NK-92 (cell line): ENCODE data around the gene NAALADL2.

Experiments
- DNase-seq: peaks from one replicate; lab custom pipeline; 2025; ENCODE audit not compliant: unreplicated experiment; lab: John Stamatoyannopoulos, UW

NAALADL2 gene

DNA sequence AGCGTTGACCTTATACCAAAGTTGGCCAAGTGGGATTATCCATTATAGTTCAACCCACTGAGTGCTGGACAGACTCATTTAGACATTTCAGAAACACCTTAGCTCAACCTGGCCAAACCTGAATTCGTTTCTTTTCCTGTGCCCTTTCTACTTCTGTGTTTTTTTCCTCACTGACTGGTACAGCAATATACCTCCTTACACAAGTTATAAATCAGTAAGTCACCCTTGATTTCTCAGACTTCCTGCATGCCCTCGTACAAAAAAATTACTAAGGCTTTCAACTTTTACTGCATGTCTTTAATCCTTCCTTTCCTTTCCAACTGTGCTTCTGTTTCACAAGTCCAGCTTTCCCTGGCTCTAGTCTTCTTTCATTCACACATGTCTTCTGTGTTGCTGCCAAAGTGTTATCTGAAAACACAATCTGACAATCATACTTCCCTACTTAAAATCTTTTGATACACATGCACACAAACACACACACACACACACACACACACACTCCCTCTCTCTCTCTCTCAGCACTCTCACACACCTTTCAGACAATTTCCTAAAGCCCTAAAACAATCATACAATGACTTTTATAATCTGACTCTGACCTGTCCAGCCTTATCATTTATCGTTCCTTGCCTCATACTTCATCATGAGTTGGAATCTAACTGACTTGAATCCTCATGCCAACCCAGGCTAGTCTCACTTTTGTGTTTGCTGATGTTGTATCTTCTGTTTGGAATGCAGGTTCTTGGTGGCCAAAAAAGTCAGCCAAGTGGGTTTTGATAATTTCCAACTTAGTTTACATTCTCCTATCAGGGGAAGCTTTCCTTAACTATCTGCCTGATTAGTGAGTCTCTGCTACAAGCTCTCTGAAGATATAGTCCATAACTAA lies 436.4 kb downstream of the NAALADL2 start:
- no peak for DNase-seq

DNA sequence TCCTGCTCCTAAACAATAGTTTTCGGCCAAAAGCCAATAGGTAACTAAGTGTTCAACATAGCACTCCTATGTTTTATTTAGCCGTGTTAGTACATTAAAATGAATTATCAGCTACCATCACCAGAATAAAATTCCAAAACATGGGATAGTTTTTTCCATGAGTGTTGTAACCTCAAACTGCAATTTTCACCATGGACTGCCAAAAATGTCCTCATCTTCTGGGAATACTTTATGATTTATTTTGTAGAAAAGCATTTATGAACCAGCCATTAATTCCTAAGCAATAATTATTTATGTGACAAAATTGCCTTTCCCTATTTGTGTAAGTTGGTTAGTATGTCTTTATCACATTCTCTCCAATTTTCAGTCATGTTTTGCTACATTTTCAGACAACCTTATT lies 438.1 kb downstream of the NAALADL2 start:
- DNase-seq: no peak

DNA sequence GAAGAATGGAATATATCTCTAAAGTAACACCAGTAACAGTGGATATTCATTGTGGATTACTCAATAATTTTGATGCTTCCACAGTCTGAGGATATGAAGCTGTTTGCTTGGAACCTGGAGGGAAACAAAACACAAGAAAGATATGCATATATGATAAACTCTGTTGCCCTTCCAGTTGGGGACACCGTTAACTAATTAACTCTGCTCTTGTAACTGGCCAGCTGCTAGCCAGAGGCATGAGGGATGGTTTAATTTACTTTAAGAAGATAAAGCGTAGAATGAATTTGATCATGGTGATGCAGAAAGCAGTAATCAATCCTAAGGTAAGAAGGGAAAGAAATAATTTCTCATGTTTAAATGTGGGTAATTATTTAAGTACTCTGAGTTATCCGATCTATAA lies 442.6 kb downstream of the NAALADL2 start:
- DNase-seq: no peak

DNA sequence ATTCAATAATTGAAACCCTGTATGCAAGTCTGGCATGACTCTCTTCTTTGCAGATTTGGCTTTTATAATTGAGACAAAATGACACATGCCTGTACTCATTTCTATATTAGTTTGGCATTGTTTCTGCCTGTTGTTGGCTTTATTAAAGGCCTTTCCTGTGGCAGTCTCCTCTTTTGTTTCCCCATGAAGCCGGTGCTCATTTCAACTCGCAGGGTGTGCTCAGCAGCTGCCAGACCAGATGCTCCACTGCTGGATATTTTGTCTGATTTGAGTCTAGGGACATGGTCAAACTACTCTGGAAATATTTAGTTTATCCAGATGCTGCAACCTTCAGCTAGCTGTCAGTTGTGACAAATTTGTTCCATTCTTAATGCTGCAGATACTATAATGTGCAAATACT lies 445.3 kb downstream of the NAALADL2 start:
- no peak for DNase-seq

DNA sequence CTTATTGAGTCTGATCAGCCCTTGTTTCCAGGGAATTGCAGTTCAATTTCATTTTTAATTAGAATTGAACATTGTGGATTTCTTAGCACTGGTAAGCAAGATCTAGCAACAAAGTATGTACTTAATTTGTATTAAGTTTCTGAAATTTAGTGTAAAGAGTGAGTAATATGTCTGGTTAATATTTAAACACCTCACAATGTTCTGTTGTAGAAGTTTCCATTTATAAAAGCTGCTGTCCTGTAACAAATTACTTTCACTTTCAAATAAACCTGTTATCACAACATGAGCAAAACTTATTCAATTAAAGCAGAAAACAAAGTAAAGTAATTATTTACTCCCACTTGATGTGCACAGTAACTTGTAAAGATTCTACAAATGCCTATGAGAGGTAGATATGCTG lies 448.5 kb downstream of the NAALADL2 start:
- DNase-seq: no peak

DNA sequence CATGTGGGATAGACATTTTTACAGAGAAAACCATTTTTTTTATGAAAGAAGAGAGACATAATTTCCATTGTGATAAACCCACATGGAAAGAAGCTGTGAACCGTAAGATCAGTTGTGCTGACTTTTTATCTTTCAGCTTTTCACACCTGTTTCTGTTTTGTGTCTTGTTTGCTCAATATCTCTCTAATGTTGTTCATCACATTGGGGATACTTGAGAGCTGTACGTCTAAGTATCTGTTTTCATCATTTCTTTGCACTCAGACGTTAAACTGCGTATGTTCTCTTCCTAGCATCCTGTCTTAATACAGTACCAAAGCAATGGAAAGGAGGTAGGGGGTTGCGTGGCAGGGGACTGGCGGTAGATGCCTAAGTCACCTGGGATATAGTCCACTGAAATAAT lies 449.0 kb downstream of the NAALADL2 start:
- no peak for DNase-seq

DNA sequence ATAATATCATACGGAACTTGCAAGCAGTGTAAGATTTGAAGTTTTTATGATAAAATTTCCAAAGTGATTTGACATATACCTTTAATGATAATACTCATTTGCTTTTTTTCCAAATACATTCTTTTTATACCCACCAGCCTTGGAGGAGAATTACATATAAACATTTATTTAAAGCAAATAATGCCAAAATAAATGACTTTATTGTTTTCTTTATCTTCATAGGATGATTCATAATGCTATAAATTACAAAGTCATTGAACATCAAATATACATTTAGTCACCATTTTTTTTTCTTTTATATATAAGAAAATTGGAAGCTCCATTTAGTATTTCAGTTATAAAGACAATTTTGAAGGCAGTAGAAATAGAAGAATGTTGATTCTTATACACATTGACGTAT lies 450.9 kb downstream of the NAALADL2 start:
- no peak for DNase-seq

DNA sequence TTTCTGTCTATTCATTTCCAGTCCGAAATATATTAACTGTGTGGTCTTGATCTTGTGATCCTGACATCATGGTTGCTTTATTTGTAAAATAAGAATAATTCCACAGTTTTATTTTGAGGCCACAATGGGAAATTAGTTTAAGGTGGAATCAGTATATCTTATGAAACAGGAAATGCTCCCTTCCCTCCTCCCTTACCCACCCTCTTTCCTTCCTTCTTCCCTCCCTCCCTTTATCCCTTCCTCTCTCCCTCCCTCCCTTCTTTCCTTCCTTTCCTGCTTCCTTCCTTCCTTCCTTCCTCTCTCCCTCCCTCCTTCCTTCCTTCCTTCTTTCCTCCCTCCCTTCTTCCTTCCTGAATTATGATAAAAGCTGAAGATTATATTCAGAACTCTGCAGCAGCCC lies 452.3 kb downstream of the NAALADL2 start:
- no peak for DNase-seq

DNA sequence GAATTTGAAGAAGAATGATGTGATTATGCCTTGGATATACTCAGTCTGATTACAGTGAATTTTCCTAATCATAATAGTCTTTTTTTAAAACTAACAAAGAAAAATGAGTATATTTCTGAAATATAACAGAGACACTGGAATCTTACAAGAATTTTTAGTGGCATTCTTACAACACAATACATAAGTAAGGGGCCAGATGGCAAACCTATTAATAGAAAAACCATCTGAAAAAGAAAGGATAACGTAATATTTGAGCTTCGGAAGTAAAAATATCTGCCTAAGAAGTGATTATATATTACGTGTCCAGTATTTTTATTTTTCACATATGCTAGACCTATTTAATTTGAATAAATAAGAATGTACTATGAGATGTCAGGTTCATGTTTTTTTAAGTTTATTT lies 452.8 kb downstream of the NAALADL2 start:
- no peak for DNase-seq

DNA sequence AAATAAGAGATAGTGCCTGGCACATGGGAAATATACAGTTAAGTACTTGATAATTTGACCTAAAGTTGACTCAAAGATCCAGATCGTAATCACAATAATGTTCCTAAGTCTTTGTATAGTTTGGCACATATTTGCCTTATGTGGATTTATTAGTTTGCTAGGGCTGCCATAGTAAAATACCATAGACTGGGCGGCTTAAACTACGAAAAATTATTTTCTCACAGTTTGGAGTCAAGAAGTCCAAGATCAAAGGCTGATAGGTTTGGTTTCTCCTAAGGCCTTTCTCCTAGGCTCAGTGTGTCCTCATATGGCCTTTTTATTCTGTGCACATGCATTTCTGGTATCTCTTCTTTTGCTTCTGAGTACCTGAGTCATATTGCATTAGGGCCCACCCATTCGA lies 453.7 kb downstream of the NAALADL2 start:
- DNase-seq: no peak

DNA sequence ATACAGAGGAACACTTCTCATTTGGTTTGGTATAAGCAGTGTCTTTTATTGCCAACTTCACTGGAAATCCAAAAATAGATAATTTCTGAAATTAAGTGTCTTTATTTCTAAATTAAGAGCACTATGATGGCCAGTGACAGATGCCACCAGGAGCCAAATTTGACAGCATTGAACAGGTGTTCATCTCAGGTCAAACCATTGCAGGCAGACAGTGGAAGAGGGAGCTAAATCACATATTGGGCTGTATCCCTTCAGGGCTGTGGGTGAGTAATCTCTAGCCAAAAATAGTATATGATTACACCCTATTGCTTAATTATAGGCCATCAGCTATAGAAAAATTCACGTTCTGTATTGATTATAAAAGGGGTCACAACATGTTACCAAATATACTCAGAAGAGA lies 457.7 kb downstream of the NAALADL2 start:
- no peak for DNase-seq

DNA sequence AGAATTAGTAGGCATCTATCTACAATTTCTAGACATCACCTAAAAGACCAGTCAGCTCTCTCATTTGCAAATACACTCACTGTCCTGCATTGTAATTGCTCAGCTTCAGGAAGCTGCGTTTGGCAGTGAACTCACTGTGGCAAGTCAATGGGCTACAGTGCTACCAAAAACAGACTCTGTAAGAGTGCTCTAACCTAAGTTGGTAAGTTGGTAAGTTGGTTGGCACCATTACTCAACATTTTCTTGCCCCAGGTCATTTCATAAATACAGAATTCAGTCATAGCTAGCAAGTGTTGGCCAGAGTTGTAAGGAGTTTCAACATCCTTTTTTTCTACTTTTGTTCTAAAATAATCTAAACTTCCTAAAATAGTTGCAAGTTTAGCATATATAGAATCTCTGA lies 466.3 kb downstream of the NAALADL2 start:
- no peak for DNase-seq

DNA sequence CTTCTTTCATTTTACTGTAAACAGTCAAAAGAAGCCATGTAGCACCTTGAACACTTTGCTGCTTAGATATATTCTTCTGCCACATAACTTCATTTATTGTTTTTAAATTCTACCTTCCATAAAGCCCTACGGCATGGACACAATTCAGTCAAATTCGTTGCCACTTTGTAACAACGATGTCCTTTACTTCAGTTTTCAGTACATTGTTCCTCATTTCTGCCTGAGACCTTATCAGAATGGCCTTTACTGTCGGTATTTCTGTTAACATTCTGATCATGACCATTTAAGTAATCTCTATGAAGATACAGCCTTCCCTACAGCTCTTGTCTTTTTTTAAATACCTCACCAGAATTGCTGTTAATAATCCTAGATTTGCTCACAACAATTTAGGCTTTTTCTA lies 466.9 kb downstream of the NAALADL2 start:
- no peak for DNase-seq

DNA sequence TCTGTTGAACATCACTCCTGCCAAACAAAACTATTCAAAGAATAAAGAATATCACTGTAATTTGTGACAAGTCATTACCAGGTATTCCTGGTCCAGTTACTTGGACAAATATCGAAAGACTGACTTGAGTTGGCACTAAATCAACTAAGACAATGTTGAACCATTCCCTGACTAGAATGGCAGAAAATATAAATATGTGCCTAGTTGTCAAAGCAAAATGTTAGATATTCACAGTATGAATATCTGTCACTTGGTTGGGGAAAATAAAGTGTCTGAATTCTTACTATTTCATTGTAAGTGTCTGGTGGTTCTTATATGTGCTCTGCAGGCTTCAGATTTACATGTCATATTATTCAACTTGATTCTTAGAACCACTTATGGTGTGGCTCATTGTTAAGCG lies 470.2 kb downstream of the NAALADL2 start:
- DNase-seq: no peak

DNA sequence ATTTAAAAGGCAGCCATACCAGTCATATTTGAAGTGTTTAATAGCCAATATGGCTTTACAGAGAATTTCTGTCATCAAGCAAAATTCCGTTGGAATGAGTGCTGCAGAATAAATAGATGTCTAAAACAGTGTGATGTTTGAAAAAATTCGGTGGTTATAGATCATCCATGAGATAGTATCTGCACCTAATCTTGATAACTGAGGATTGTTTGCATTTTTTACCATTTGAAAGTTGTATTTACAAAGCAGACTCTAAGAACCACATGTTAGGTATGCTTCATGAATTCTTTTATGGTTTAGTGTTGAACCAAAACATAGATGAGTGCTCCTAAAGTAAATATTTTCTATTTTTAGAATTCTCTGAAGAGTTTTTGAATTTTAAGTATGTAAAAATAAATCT lies 476.1 kb downstream of the NAALADL2 start:
- no peak for DNase-seq

DNA sequence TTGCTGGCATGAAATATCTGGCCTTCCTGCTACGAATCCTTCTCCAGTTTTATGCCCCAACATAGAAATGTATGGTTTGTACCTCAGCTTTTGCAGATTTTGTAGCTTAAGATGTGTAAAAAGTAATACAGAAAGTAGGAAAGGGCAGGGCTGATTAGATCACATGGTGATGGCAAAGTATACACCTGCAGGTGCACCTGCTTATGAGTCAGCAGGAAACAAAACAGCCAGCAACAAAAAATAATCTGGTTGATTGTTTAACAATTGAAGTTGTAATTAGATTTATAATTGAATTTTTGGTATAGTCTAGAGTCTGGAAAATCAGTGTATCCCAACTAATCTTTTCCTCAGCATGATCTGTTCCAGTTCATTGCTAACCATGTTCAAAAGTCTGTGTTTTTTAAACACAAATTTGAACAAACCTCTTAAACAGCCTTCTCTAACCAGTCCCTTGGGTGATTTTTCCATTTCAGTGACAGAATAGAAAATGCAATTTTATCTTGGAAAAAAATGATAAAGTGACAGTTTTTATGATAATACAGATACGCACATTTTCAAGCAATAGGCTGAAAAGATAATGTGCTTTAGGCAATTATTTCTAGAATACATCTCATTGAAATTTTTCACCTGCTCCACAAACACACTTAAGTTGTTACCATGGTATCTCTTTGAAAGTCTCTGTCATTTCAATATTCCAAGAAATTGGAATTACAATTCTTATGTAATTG lies 477.4 kb downstream of the NAALADL2 start:
- DNase-seq: no peak

DNA sequence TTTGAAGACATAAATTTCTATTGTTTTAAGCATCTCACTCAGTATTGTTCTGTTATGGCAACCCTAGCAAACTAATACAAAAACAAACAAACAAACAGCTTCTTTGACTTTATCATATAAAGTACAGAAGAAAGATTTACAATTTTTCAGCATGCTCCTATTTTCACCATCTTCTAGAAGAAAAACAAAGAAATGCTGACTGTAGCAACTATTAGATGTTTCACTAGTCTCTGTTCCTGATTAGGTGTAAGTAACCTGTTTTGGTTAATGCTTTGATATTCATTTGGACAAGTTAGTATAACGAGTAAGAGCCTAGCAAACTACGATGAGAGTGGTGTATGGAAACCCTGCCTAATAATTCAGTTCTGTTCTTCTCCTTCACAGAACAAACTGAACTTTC lies 478.5 kb downstream of the NAALADL2 start:
- DNase-seq: no peak

DNA sequence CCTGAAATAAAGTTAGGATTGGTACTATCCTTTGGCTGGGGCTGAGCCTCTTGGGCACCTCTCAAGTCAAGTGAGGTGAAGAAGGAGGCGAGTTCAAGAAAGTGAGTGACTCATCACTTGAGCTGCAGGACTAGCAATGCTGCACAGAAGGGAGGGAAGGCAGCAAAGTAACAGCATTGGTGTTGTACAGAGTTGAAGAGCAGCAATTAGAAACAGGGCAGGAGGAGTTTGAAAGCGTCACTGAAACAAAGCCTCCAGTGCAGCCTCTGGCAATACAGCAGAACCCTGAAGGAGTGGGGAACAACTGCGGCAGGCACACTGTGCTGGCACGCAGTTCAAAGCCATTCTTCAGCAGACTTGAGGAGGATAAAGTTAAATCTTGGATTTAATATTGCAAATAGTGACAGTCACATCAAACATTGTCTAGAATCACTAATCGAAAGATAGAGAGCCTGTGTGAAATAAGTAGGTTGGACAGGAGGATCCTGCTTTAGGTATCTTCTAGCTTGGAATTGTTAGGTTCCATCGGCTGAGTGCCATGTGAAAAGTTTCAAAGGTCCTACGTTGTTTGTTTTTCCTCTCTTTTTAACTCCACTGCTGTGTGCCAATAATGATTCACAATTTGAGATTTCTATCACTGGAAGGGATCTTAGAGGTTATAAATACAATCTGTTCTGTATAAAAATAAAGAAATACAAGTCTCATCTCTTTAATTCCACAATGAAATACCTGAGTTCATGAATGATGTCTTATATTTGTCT lies 479.8 kb downstream of the NAALADL2 start:
- no peak for DNase-seq

DNA sequence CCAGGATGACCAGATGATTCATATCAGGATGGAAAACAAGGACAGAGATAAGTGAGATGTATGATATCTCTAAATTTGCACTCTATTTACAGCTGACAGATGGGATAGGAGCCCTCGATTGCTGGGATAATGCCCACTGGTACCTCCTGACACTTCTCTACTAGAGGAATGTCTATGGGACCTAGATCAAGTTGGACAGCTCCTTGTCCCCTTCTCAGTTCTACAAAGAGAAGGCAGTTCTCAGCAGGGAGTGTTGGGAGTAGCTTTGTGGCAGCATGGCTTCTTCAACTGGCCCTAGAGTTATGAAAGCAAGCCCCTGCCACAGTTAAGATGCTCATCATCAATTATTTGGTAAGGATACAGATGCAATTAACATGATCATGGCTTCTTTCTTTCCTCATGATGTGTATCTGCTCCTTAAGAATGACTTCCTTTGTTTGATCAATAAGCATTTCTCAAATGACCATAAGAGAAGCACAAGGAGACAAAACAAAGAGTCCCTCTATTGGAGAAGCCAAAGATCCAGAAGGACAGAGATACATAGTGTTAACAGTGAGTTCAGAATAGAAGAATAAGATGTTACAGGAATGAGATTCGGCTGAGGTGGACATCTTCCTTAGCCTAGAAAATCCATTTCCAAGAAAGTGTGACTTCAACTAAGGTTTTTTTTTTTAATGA lies 481.3 kb downstream of the NAALADL2 start:
- no peak for DNase-seq

DNA sequence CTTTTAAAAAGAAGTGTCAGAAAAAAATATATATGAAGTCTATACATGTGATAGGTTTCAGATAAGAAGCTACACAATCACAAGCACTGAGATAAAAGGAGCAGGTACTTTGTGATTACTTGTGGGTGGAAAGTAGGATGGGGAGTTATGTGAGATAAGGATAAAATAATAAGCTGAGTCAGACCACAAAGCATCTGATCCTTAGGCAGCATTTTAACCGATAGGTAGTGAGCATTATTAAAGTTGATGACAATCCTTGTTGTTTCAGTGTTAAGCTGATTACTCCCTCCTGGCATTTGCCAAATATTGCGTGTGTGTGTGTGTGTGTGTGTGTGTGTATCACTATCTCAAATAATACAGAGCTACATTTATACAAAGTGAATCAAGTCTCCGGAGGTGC lies 483.1 kb downstream of the NAALADL2 start:
- no peak for DNase-seq

DNA sequence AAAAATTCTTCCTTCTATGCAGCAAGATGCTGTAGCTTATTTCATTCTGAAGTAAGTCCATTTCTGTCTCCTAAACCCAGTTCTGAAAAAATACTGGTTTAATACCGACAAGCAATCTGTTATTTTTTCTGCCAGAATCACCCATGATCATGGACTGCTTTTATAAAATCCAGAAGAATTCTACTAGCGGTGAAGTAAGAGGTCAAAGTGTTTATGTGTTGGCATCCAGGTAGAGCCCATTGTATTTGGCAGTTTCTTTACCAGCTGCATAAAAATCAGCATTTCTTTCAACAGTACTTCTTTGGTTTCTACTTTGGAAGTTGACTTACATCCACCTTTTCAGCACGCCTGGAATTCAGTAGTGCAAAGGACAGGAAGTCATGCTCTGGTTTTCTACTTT lies 484.8 kb downstream of the NAALADL2 start:
- no peak for DNase-seq
